GM18951 (cell line): Measurements from ENCODE around the gene C2orf42.
A peak's percentile ranks its signal among the peaks of the same experiment; 100 is the strongest.
"Not testable (repeated sequence)": the region's sequence is repeated elsewhere in the genome, so short reads cannot be mapped to it uniquely, and the experiment has no call there.

Experiments used
- POLR2A ChIP-seq: IDR thresholded peaks from 4 replicates; pipeline ENCODE4 v1.6.1; 2011; ENCODE audit warnings: mild to moderate bottlenecking; ENCODE audit not compliant: insufficient read length, insufficient read depth; ENCODE audit errors: extremely low read depth
- in situ Hi-C: fragments of 300-500 bp; cut with MboI; formaldehyde crosslinking; loops from one replicate; pipeline ENCODE4 v1.12.0; 2022; ENCODE audit warnings: low sequenced_read_pairs, mixed read lengths, inconsistent platforms; ENCODE audit not compliant: unreplicated experiment

The C2orf42 gene

DNA sequence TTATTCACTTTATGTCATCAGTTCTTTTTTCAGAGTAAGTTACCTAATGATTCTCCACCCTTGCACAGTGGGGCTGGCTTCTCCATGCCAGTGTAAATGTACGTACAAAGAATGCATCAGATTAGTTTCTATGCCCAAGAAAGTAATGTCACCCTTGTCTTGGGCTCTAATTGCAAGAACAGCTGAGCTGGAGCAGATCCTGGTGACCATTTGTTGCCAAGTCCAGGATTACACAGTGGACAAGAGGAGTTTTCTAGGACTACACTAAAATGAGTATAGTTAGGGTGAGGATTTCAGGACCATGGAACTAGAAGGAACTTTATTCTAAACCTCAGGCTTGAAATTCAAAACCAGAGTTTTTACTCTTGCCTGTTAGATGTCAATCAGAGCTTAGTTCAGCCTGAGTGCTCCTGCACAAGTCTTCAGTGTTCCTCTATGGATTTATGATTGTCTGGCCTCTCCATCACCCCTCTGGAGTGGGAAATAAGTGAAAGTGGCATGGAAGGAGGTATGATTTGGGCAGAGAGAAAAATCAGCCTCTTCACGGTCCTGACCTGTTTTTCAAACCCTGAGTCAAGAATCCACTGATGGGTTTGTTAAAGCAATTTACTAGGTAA is 73.8 kb downstream of the C2orf42 start:
- TF ChIP-seq POLR2A = no peak
- in situ Hi-C loops = no loop called here

- in situ Hi-C loops = no loop called here
- TF ChIP-seq POLR2A = no peak
Measured at GRCh38 chr2:70115646-70116442, 75.0 kb downstream of the C2orf42 start.

DNA sequence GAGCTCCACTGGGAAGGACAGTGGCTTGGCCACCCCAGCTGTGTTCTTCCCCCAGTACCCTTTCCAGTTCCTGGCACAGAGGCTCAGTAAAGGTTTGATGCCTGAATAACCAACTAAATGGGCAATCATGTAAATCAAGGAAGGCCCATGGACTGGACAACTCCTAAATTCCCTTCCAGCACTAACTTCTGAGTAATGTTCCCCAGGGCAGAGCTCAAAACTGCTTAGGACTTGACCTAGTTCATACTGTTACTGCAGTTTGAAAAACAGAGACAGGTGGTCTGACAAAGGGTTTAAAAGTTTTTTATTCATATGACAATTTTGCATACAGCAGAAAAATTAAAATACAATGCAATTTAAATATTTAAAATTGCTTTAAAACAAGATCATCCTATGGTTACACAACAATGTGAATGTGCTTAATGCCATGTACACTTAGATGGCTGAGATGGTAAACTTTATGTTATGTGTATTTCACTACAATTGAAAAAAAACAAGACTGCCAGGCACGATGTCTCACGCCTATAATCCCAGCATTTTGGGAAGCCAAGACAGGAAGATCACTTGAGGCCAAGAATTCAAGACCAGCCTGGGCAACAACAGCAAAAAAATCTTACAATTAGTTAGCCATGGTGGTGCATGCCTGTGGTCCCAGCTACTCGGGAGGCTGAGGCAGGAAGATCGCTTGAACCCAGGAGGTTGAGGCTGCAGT is 77.3 kb downstream of the C2orf42 start:
- no peak for TF ChIP-seq POLR2A
- in situ Hi-C loops = no loop called here

DNA sequence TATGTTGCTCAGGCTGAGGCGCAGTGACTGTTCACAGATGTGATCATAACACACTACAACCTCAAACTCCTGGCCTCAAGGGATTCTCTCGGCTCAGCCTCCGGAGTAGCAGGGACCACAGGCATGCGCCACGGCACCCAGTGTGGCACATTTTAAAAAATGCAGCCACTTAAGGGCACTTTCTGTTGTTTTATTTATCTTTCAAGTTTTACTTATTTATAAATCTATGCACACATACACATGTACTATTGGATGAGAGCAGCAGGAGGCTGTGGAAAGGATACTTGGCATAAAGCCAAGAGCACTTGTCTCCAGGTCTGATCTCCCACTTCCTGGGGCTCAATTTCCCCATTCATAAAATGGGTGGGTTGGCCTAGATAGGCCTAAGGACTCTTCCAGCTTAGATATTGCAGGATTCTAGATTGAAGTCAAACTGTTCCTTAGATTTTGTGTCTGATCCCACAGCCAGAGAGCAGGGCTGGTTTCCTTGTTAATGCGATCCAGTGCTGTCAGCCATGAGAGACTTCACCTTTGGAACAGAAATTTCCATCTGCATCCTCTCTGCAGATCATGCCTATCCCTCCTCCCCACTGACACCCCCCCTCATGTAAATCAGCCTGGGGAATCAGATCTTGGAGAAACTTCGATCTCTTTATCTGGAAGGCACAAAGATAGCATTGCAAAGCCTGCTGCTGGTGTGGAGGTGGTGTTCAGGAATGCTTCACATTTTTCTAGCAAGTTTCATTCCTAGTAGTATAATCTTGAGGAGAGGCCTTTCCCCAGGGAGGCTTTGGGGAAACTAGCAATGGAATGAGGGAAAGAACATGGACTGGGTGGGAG is 78.8 kb downstream of the C2orf42 start:
- in situ Hi-C loops = no loop called here
- TF ChIP-seq POLR2A = no peak

DNA sequence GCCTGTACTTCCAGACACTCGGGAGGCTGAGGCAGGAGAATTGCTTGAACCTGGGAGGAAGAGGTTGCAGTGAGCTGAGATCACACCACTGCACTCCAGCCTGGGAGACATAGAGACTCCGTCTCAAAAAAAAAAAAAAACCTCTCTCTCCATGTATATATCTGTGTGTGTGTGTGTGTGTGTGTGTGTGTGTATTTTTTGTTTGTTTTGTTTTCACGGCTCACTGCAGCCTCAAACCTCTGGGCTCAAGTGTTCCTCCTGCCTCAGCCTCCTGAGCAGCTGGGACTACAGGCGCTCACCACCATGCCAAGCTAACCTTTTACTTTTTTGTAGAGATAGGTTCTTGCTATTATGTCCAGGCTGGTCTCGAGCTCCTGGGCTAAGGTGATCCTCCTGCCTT is 80.4 kb downstream of the C2orf42 start:
- in situ Hi-C loops = not testable (repeated sequence)

DNA sequence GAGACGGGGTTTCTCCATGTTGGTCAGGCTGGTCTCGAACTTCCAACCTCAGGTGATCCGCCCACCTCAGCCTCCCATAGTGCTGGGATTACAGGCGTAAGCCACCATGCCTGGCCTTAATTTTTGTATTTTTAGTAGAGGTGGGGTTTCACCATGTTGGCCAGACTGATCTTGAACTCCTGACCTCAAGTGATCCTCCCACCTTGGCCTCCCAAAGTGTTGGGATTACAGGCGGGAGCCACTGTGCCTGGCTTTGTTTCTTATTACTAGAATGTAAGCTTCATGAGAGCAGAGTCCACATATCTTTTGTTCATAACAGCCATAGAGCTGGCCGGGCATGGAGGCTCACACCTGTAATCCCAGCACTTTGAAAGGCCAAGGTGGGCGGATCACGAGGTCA is 84.7 kb downstream of the C2orf42 start:
- in situ Hi-C loops = loop anchor here (10.0 kb wide), 1 partner anchor 939 kb away; no protein-coding TSS in a partner anchor

GRCh38 chr2:70104231-70105111 is 86.3 kb downstream of the C2orf42 start:
- in situ Hi-C loops = loop anchor here (10.0 kb wide), 1 partner anchor 940 kb away; no protein-coding TSS in a partner anchor
- TF ChIP-seq POLR2A = no peak

- TF ChIP-seq POLR2A = peak; percentile 35
- in situ Hi-C loops = loop anchor here (10.0 kb wide), 1 partner anchor 941 kb away; no protein-coding TSS in a partner anchor
Measured at GRCh38 chr2:70103531-70104061, 87.2 kb downstream of the C2orf42 start.

DNA sequence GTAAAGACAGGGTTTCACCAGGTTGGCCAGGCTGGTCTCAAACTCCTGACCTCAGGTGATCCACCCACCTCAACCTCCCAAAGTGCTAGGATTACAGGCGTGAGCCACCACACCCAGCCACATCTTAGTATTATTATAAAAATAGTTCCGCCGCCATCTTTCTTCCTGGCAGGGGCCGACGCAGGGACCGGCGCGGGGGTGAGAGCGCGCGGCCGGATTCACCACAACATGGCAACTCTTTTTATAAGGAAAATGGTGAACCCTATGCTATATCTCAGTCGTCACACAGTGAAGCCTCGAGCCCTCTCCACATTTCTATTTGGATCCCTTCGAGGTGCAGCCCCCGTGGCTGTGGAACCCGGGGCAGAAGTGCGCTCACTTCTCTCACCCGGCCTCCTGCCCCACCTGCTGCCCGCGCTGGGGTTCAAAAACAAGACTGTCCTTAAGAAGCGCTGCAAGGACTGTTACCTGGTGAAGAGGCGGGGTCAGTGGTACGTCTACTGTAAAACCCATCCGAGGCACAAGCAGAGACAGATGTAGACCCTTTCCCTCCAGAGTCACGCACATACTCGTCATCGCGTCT is 88.4 kb downstream of the C2orf42 start:
- in situ Hi-C loops = loop anchor here (10.0 kb wide), 1 partner anchor 942 kb away; no protein-coding TSS in a partner anchor

DNA sequence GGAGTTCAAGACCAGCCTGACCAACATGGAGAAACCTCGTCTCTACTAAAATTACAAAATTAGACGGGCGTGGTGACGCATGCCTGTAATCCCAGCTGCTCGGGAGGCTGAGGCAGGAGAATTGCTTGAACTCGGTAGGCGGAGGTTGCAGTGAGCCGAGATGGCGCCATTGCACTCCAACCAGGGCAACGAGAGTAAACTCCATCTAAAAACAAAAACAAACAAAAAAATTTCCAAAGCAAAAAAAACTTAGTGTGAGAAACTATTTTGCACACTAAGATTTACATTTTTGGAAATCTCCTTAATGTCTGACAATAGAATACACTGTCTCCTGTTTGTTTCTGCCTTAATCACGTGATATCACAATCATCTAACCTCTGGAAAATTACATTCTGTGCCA is 89.1 kb downstream of the C2orf42 start:
- in situ Hi-C loops = loop anchor here (10.0 kb wide), 1 partner anchor 943 kb away; no protein-coding TSS in a partner anchor

DNA sequence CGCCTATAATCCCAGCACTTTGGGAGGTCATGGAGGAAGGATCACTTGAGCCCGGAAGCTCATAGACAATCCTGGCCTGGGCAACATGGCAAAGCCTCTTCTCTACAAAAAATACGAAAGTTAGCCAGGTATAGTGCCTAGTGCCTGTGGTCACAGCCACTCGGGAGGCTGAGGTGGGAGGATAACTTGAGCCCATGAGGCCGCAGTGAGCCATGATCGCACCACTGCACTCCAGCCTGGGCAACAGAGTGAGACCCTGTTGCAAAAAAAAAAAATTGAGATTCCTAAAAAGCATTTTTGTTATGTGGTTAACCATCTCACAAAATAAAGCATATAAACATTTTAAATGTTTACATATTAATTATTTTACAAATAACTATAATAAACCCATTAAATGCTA is 89.6 kb downstream of the C2orf42 start:
- TF ChIP-seq POLR2A = no peak

More for the DNA sequence above, 89.6 kb downstream of the C2orf42 start:
- in situ Hi-C loops = loop anchor here (10.0 kb wide), 1 partner anchor 944 kb away; no protein-coding TSS in a partner anchor
